Measurements from ENCODE around the gene CUL3. TPM values are rescaled to one million over a fixed set of nuclear protein-coding genes. Genes with fewer than 3 reads are reported as not detected.

Gene CUL3
- total and polyA plus RNA-seq, 2 of the 8 experiments (the other 6 are each of a cell fraction or from before 2014, with no cell fraction given): 28.5 to 113 TPM

DNA sequence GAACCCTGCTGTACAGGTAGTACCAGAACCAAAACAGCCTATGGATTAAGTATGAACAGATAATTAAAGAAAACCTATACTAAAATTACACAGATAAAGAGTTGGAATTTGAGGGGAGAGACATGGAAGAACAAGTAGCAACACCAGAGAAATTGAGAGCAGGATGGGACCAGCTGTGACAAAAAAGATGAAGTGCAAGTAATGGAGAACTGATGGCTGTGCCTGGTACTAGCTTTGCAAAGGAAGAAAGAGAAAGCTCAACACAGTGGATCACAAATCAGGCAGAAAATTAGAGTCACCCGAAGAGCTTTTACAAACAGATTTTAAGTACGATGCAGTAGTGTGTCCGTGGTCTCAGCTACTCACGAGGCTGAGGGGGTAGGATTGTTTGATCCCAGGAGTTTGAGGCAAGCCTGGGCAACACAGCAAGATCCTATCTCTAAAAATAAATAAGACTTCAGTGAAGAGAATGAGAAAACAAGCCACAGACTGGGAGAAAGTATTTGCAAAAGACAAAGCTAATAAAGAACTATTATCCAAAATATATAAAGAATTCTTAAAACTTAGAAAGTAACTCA lies 46.5 kb downstream of the CUL3 start:
- Histone ChIP-seq H3K4me2 (ENCODE audit: insufficient read depth in 1 of 2, low read depth in 2 of 2, low read length in 2 of 2) (no peak overlapping the region), H3K79me1 (ENCODE audit: low read depth, low read length) (peaks cover 3% of the 10 kb centered on the region; the same call in 1 of the 2 replicates), H2AFZ (ENCODE audit: low read length) (no peak overlapping the region), H2BK15ac (ENCODE audit: low read length) (no peak overlapping the region), H2BK5ac (ENCODE audit: low read depth, low read length) (no peak overlapping the region), H3K9ac (replicated peaks in 1 of 4; ENCODE audit: extremely low read depth in 1 of 4, low read depth in 3 of 4, low read length in 3 of 4) (no peak overlapping the region), H2BK120ac (replicated peaks; ENCODE audit: low read depth, low read length) (no peak overlapping the region), H2BK20ac (ENCODE audit: low read length) (no peak overlapping the region), H3K9me3 (ENCODE audit: insufficient read depth in 2 of 2, low read depth in 1 of 2, low read length in 1 of 2) (no peaks in the 10 kb centered on the region), H3K27ac (ENCODE audit: low read depth, low read length) (no peak overlapping the region), H3K4me1 (replicated peaks in 1 of 4; ENCODE audit: control insufficient read depth in 3 of 4, insufficient read depth in 4 of 4, low read length in 3 of 4) (no peaks in the 10 kb centered on the region; a peak in 1 of 7 replicates), H3K79me2 (ENCODE audit: control insufficient read depth in 1 of 2, insufficient read depth in 2 of 2, low read length in 2 of 2) (peaks cover 3 to 88% of the 10 kb centered on the region in 2 experiments; a peak in 3 of 4 replicates), H3K27me3 (replicated peaks in 1 of 4; ENCODE audit: control insufficient read depth in 3 of 4, extremely low read depth in 1 of 4, insufficient read depth in 3 of 4, low read length in 3 of 4) (no peaks in the 10 kb centered on the region), H3K36me3 (ENCODE audit: control insufficient read depth in 2 of 4, insufficient read depth in 4 of 4, low read length in 3 of 4) (peaks cover 0 to 17% (median 0%) of the 10 kb centered on the region in 4 experiments; a peak in 3 of 8 replicates), H2BK12ac (ENCODE audit: low read depth, low read length) (no peak overlapping the region), H3K23ac (ENCODE audit: insufficient read length) (no peak overlapping the region), H3K4me3 (ENCODE audit: extremely low read depth in 1 of 4, insufficient read depth in 2 of 4, low read depth in 3 of 4, low read length in 4 of 4) (no peak overlapping the region), H2AK5ac (ENCODE audit: low read depth, low read length) (no peak overlapping the region), H3K56ac (replicated peaks; ENCODE audit: insufficient read length, low read depth, low read length) (no peak overlapping the region), H4K8ac (ENCODE audit: extremely low read depth, insufficient read depth, low read length) (no peak overlapping the region), H4K20me1 (replicated peaks in 1 of 2; ENCODE audit: control insufficient read depth in 1 of 2, insufficient read depth in 2 of 2, low read length in 2 of 2) (peaks cover 2 to 3% of the 10 kb centered on the region in 2 experiments), H4K91ac (replicated peaks; ENCODE audit: insufficient read length, low read length) (no peak overlapping the region), H3K18ac (ENCODE audit: extremely low read depth, low read length) (no peak overlapping the region), H3K14ac (ENCODE audit: insufficient read length) (no peak overlapping the region), H3K4ac (replicated peaks; ENCODE audit: insufficient read length, low read depth, low read length) (no peak overlapping the region), H4K5ac (ENCODE audit: insufficient read length, low read depth, low read length) (no peak overlapping the region), H3K23me2 (ENCODE audit: low read depth, low read length) (no peaks in the 10 kb centered on the region)
- no peak for FAIRE-seq
- DNase-seq (ENCODE audit: low read depth in 1 of 2, low spot score in 2 of 2): no peak
- CTCF ChIA-PET (ENCODE audit: partially characterized antibody): interaction anchor here (1.3 kb wide), 1 partner anchor 107 kb away, joined by 3 read pairs; no protein-coding TSS in a partner anchor
- POLR2A ChIA-PET (ENCODE audit: partially characterized antibody): interaction anchor here (1.0 to 1.1 kb wide), 2 partner anchors 11 to 12 kb away, joined by 3 to 4 read pairs; no protein-coding TSS in a partner anchor
- TF ChIP-seq NRF1 (IDR thresholded peaks at IDR 0.05; ENCODE audit: low read depth, low read length) (no peak), EP300 (IDR thresholded peaks at IDR 0.05; ENCODE audit: borderline replicate concordance in 1 of 2, low read depth in 2 of 2, low read length in 2 of 2) (no peak), PHF8 (conservative IDR thresholded peaks at IDR 0.05; ENCODE audit: low read depth, low read length) (no peak), TAF1 (IDR thresholded peaks at IDR 0.05; ENCODE audit: low read depth, low read length) (no peak), SRF (IDR thresholded peaks at IDR 0.05; ENCODE audit: low read depth, low read length) (no peak), SIN3A (conservative IDR thresholded peaks at IDR 0.05 in 1 of 2, IDR thresholded peaks at IDR 0.05 in 1 of 2; ENCODE audit: low read depth in 1 of 2, low read length in 2 of 2) (no peak)
- 92% methylated on average over 4 of the region's 4 CpGs; no CpG with 5 or more reads in 1 of the 2 experiments for WGBS, 2 experiments (ENCODE audit: extremely low coverage in 1 of 2, insufficient coverage in 1 of 2, insufficient read length in 1 of 2, insufficient replicate concordance in 2 of 2, low coverage in 1 of 2, low lambda C conversion rate in 2 of 2, missing lambda C conversion rate in 1 of 2)

All from H1 (cell line).